Liver (tissue), 9 donors: ENCODE data around the gene C7orf57. TPM values are rescaled to one million over a fixed set of nuclear protein-coding genes. Genes with fewer than 3 reads are reported as not detected.

Source experiments
- DNase-seq: peaks from one replicate; pipeline ENCODE4 v3.0.0-alpha.2; 2017; ENCODE audit warnings: low spot score
- H3K27ac ChIP-seq, 2 donors: one replicate each; pipeline ENCODE4 v1.7.0; 2013; ENCODE audit warnings: inconsistent platforms in 2 of 2, low read length in 2 of 2, control low read depth in 1 of 2, low read depth in 1 of 2, mild to moderate bottlenecking in 1 of 2
- H3K27me3 ChIP-seq, 4 donors: one replicate each; pipeline versions ENCODE4 v1.6.1 to v1.7.0; 2013; ENCODE audit warnings: low read length in 3 of 4, inconsistent platforms in 1 of 4, mild to moderate bottlenecking in 1 of 4, moderate library complexity in 1 of 4; ENCODE audit not compliant: control insufficient read depth in 4 of 4, insufficient read depth in 4 of 4
- H3K36me3 ChIP-seq, 4 donors: one replicate each; pipeline versions ENCODE4 v1.6.1 to v1.7.0; 2013; ENCODE audit warnings: low read length in 3 of 4, mild to moderate bottlenecking in 3 of 4, low read depth in 1 of 4, moderate library complexity in 1 of 4; ENCODE audit not compliant: control insufficient read depth in 4 of 4, insufficient read depth in 3 of 4
- H3K4me1 ChIP-seq, 4 donors: one replicate each; pipeline versions ENCODE4 v1.6.1 to v1.7.0; 2013; ENCODE audit warnings: low read length in 3 of 4, mild to moderate bottlenecking in 3 of 4, moderate library complexity in 1 of 4; ENCODE audit not compliant: control insufficient read depth in 4 of 4, insufficient read depth in 4 of 4
- H3K4me3 ChIP-seq, 3 donors: one replicate each; pipeline versions ENCODE4 v1.6.1 to v1.7.0; 2013; ENCODE audit warnings: low read length in 3 of 3, control low read depth in 1 of 3, low read depth in 1 of 3, mild to moderate bottlenecking in 1 of 3
- H3K9ac ChIP-seq, 2 donors: one replicate each; pipeline ENCODE4 v1.7.0; 2013; ENCODE audit warnings: low read length in 2 of 2, mild to moderate bottlenecking in 2 of 2, moderate library complexity in 2 of 2, control low read depth in 1 of 2, low read depth in 1 of 2
- H3K9me3 ChIP-seq, 4 donors: one replicate each; pipeline versions ENCODE4 v1.6.1 to v1.7.0; 2013; ENCODE audit warnings: low read length in 3 of 4; ENCODE audit not compliant: control insufficient read depth in 4 of 4
- ATF3 ChIP-seq: IDR thresholded peaks from 2 replicates; pipeline ENCODE4 v1.6.1; 2016; ENCODE audit warnings: antibody characterized with exemption
- CTCF ChIP-seq: fragments of 150-350 bp; IDR thresholded peaks from 2 replicates; pipeline ENCODE4 v1.5.1; 2017; ENCODE audit warnings: improper control_type of control experiment, low read depth, low read length; ENCODE audit not compliant: missing input control
- FOXA1 ChIP-seq: IDR thresholded peaks from 2 replicates; pipeline ENCODE4 v1.6.1; 2016; ENCODE audit warnings: antibody characterized with exemption
- JUND ChIP-seq, 2 donors: IDR thresholded peaks; 2 replicates each; pipeline ENCODE4 v1.6.1; 2016; ENCODE audit warnings: antibody characterized with exemption in 2 of 2
- MAX ChIP-seq: IDR thresholded peaks from 2 replicates; pipeline ENCODE4 v1.6.1; 2016; ENCODE audit warnings: antibody characterized with exemption
- NR2F2 ChIP-seq: IDR thresholded peaks from 2 replicates; pipeline ENCODE4 v1.6.1; 2016; ENCODE audit warnings: antibody characterized with exemption
- RAD21 ChIP-seq, 2 donors: IDR thresholded peaks; 2 replicates each; pipeline ENCODE4 v1.6.1; 2016; ENCODE audit warnings: antibody characterized with exemption in 2 of 2, mild to moderate bottlenecking in 2 of 2
- REST ChIP-seq: IDR thresholded peaks from 2 replicates; pipeline ENCODE4 v1.6.1; 2016; ENCODE audit warnings: antibody characterized with exemption, mild to moderate bottlenecking
- RXRA ChIP-seq, 2 donors: IDR thresholded peaks; 2 replicates each; pipeline ENCODE4 v1.6.1; 2017 to 2018; ENCODE audit warnings: antibody characterized with exemption in 2 of 2, mild to moderate bottlenecking in 1 of 2
- YY1 ChIP-seq: IDR thresholded peaks from 2 replicates; pipeline ENCODE4 v1.6.1; 2016; ENCODE audit warnings: antibody characterized with exemption, mild to moderate bottlenecking
- ZBTB33 ChIP-seq: IDR thresholded peaks from 2 replicates; pipeline ENCODE4 v1.6.1; 2016; ENCODE audit warnings: antibody characterized with exemption
- WGBS: extraction: QIAGEN DNeasy Blood & Tissue Kit; methylation state at CpG from one replicate; pipeline ENCODE4 v1.1.7; 2013; 5-methylcytosine and 5-hydroxymethylcytosine counted together
- polyA plus RNA-seq, 2 donors: library from polyadenylated mRNA; stranded (reverse) in 1 of 2; unstranded in 1 of 2; fragments of 200-250 nt in 1 of 2; fragments of >200 nt in 1 of 2; fragmentation: Nextera tagmentation in 1 of 2; extraction: Ambion mirVana in 1 of 2; gene quantifications; one replicate each; pipeline versions ENCODE4 v1.2.1 to v1.2.3, GENCODE V29; 2013 to 2015
- total RNA-seq, 2 donors: library from RNA; depleted of rRNA; stranded (reverse); fragments of >200 nt; gene quantifications; one replicate each; pipeline ENCODE4 v1.2.3, GENCODE V29; 2014
- donor health status: healthy.
- donor health status: healthy.
- donor health status: healthy.
- donor health status: healthy.
- donor health status: healthy.

The C7orf57 gene
- total and polyA plus RNA-seq, 4 donors = not detected

GRCh38 chr7:48009954-48010353 is 25.4 kb upstream of the C7orf57 start (continued):
- TF ChIP-seq ATF3 = no peak

GRCh38 chr7:48011323-48011722 is 24.0 kb upstream of the C7orf57 start:
- Histone ChIP-seq H3K9ac (no peak overlapping the region), H3K9me3 (no peaks in the 10 kb centered on the region), H3K27me3 (peaks cover 0 to 1% (median 0%) of the 10 kb centered on the region in 4 donors), H3K36me3 (no peaks in the 10 kb centered on the region), H3K27ac (no peak overlapping the region), H3K4me1 (no peaks in the 10 kb centered on the region), H3K4me3 (no peak overlapping the region)
- whole genome bisulfite sequencing = 78% methylated on average over 2 of the region's 2 CpGs
- no peak for TF ChIP-seq JUND (IDR thresholded peaks at IDR 0.05)
- TF ChIP-seq RXRA (IDR thresholded peaks at IDR 0.05) = no peak
- no peak for TF ChIP-seq FOXA1
- DNase-seq = no peak

GRCh38 chr7:48011951-48012350 is 23.4 kb upstream of the C7orf57 start:
- no peak for TF ChIP-seq MAX
- no peak for TF ChIP-seq CTCF
- TF ChIP-seq ZBTB33 = no peak
- no peak for TF ChIP-seq YY1
- DNase-seq = no peak
- H3K27me3 ChIP-seq = peaks cover 0 to 2% (median 0%) of the 10 kb centered on the region in 4 donors
- no peaks in the 10 kb centered on the region for H3K36me3 ChIP-seq
- no peaks in the 10 kb centered on the region for H3K4me1 ChIP-seq
- no peak overlapping the region for H3K27ac ChIP-seq
- H3K9ac ChIP-seq = no peak overlapping the region
- no peaks in the 10 kb centered on the region for H3K9me3 ChIP-seq
- WGBS = 74% methylated on average over 3 of the region's 3 CpGs
- no peak overlapping the region for H3K4me3 ChIP-seq

GRCh38 chr7:48016641-48017040 is 18.7 kb upstream of the C7orf57 start:
- no peaks in the 10 kb centered on the region for H3K36me3 ChIP-seq
- peaks cover 0 to 2% (median 0%) of the 10 kb centered on the region in 4 donors for H3K27me3 ChIP-seq
- no peak for DNase-seq
- H3K4me1 ChIP-seq = no peaks in the 10 kb centered on the region
- no peaks in the 10 kb centered on the region for H3K9me3 ChIP-seq
- H3K27ac ChIP-seq = no peak overlapping the region
- no peak overlapping the region for H3K9ac ChIP-seq
- no peak overlapping the region for H3K4me3 ChIP-seq
- TF ChIP-seq RXRA (IDR thresholded peaks at IDR 0.05) = no peak
- TF ChIP-seq CTCF = no peak
- no peak for TF ChIP-seq NR2F2
- TF ChIP-seq REST = no peak
- TF ChIP-seq ZBTB33 = no peak
- no peak for TF ChIP-seq RAD21 (IDR thresholded peaks at IDR 0.05)
- no peak for TF ChIP-seq ATF3
